AG04450 (cell line): Measurements from ENCODE around the gene LRMDA. TPM values are rescaled to one million over a fixed set of nuclear protein-coding genes. Genes with fewer than 3 reads are reported as not detected.
A peak's percentile ranks its signal among the peaks of the same experiment; 100 is the strongest.

Experiments used
- CTCF ChIA-PET: fragments of 300-600, 350-600 bp; formaldehyde crosslinking; extraction: SDS; loops from one replicate; lab custom pipeline; 2022; ENCODE audit warnings: antibody characterized with exemption, inconsistent platforms; lab: Charles Lee
- POLR2A ChIA-PET: fragments of 350-600 bp; formaldehyde crosslinking; extraction: SDS; loops from one replicate; lab custom pipeline; 2021; ENCODE audit warnings: antibody characterized with exemption, inconsistent platforms; lab: Yijun Ruan, JAX
- DNase-seq: peaks from one replicate; pipeline ENCODE4 v3.0.0-alpha.2; 2011; ENCODE audit warnings: low read depth, low spot score
- H3K27ac ChIP-seq: one replicate; pipeline ENCODE4 v1.5.1; 2012; ENCODE audit warnings: low read depth, low read length, control low read depth
- H3K27me3 ChIP-seq: one replicate; pipeline ENCODE4 v1.6.0; 2012; ENCODE audit warnings: low read length; ENCODE audit not compliant: control insufficient read depth, insufficient read depth
- H3K4me3 ChIP-seq: 2 replicates; pipeline ENCODE4 v1.5.1; 2011; ENCODE audit warnings: mild to moderate bottlenecking, low read depth, low read length, control low read depth
- H3K9me3 ChIP-seq: 2 replicates; pipeline ENCODE4 v1.5.1; 2012; ENCODE audit warnings: low read length; ENCODE audit not compliant: control insufficient read depth, insufficient read depth
- polyA plus RNA-seq: library from polyadenylated mRNA; depleted of rRNA; stranded (reverse); fragments of >200 nt; gene quantifications from 2 replicates; pipeline ENCODE4 v1.2.3, GENCODE V29; 2011
- TF ChIP-seq, protein P1 (sequence below): IDR thresholded peaks from 2 replicates; pipeline ENCODE4 v1.5.1; 2011; ENCODE audit warnings: low read depth, low read length, control low read depth, inconsistent platforms

Gene LRMDA
- polyA plus RNA-seq, 1 experiment: 0.12 TPM

DNA sequence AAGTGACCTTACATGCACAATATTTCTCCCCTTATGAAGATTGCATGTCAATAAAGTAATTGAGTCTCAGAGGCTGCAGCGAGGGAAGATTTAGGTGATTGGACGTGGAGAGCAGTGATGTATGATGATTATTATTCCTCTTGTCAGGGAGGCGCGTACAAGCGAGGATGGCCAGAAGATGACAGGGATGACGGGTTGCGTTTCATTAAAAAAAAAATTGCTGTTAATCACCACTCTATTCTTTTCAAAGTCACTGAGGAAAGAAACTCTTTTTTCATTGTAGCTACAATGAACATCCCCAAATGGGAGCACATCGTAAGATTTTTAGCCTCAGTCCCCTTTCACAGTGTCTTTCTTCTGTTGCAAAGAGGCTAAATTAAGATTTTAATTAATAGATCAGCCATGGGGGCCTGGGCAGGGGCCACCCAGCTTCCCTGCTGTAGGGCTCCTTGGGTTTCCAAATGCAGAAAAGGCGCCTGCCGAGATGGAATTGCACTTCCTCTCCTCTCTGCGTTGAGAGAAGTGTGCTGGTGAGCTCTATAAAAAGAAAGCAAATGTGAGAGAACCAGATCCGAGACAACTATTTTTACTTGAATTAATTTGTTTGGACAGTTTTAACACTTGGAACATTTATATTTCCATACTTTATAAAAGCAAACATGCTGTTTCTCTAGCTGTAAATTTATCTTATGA lies 998.1 kb downstream of the LRMDA start:
- Histone ChIP-seq H3K27me3 (no peaks in the 10 kb centered on the region), H3K9me3 (no peaks in the 10 kb centered on the region), H3K4me3 (no peak overlapping the region), H3K27ac (peak overlapping the region; percentile 41)
- DNase-seq: no peak
- ChIA-PET POLR2A (interaction anchor here (0.7 kb wide), 1 partner anchor 17 kb away, joined by 5 read pairs; no protein-coding TSS in a partner anchor), CTCF (interaction anchor here (0.7 kb wide), 1 partner anchor 350 kb away, joined by 3 read pairs; no protein-coding TSS in a partner anchor)
- TF ChIP-seq, protein P1, sequence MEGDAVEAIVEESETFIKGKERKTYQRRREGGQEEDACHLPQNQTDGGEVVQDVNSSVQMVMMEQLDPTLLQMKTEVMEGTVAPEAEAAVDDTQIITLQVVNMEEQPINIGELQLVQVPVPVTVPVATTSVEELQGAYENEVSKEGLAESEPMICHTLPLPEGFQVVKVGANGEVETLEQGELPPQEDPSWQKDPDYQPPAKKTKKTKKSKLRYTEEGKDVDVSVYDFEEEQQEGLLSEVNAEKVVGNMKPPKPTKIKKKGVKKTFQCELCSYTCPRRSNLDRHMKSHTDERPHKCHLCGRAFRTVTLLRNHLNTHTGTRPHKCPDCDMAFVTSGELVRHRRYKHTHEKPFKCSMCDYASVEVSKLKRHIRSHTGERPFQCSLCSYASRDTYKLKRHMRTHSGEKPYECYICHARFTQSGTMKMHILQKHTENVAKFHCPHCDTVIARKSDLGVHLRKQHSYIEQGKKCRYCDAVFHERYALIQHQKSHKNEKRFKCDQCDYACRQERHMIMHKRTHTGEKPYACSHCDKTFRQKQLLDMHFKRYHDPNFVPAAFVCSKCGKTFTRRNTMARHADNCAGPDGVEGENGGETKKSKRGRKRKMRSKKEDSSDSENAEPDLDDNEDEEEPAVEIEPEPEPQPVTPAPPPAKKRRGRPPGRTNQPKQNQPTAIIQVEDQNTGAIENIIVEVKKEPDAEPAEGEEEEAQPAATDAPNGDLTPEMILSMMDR: no peak

DNA sequence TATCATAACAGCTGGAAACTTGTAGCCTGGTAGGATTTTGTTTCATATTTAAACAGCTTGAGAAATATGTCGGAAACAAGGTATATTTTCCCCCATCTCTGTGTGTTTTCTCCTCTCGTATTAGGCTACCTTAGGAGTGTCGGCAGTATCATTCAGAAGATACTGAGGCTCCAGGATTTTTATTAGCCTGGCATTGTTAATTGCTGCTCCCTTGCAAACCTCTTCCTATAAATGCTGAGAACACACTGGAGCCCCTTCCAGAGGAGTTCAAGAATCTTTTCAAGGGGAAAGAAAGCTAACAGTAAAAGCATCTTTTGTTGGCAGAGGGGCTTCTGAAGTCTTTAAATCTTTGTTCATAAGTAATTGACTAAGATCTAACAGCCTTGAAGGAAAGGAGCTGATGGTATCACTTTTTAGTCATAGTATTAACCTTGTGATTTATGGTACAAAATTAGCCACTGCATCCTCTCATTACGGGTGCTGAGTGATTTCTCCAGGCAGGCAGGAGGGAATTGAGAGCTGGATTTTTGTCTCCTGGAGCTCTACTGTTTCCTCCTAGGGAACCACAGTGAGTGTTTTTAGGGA lies 998.7 kb downstream of the LRMDA start:
- CTCF ChIA-PET: interaction anchor here (1.3 kb wide), 1 partner anchor 393 kb away, joined by 4 read pairs; no protein-coding TSS in a partner anchor
- no peak overlapping the region for H3K4me3 ChIP-seq
- TF ChIP-seq, protein P1: no peak
- H3K27ac ChIP-seq: no peak overlapping the region
- H3K9me3 ChIP-seq: no peaks in the 10 kb centered on the region
- POLR2A ChIA-PET: interaction anchor here (0.5 kb wide), 1 partner anchor 85 kb away, joined by 4 read pairs; no protein-coding TSS in a partner anchor
- no peaks in the 10 kb centered on the region for H3K27me3 ChIP-seq
- DNase-seq: no peak

DNA sequence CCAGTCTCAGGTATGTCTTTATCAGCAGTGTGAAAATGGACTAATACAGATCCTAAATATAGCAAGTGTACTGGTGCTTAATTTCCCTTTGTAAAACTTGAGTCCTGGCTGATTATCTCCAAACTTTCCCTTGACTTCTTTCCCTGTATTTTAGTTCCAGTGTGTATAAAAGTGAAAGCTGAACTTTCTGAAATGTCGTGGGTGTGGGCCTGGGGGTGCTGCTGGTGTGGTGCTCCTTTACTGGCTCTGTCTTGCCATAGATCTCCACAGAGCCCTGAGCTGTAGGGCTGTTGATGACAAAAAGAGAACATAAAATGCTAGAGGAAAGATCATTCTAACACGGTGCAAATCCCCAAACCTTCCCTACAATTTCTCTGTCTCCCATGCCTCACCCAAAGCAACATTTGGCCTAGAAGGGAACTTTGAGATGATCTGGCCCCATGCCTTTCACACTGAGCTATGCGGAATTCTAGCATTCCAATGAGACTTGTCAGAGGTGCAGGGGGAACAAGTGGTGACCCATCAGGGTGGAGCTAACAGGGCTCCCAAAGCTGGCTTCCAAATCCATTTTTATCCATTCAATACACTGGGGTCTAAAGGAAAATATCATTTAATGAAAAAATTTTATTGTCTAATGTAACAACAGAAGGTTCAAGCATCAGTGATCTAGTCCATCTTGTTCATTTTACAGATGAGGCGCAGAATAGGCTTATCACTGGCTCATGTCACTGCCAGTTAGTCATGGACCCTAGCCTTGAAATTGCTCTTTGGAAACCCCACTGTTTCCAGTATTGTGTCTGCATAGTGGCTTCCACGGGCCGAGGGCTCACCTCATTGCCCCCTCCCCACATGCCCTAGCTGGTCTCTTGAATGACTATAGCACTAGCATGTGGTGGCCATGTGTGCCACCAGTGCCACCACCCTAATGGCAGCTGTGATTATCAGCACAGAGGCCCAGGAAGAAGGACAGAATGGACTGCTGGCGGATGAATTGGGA lies 1000.9 kb downstream of the LRMDA start:
- POLR2A ChIA-PET: interaction anchor here (0.6 to 0.9 kb wide), 5 partner anchors 52 to 1031 kb away, joined by 3 to 5 read pairs (median 4); partner anchors contain the start of gene ZNF503
- Histone ChIP-seq H3K27ac (peak overlapping the region; percentile 49), H3K27me3 (no peaks in the 10 kb centered on the region), H3K4me3 (no peak overlapping the region), H3K9me3 (no peaks in the 10 kb centered on the region)
- TF ChIP-seq, protein P1: no peak
- CTCF ChIA-PET: no interaction called here
- DNase-seq: peak; percentile 56

DNA sequence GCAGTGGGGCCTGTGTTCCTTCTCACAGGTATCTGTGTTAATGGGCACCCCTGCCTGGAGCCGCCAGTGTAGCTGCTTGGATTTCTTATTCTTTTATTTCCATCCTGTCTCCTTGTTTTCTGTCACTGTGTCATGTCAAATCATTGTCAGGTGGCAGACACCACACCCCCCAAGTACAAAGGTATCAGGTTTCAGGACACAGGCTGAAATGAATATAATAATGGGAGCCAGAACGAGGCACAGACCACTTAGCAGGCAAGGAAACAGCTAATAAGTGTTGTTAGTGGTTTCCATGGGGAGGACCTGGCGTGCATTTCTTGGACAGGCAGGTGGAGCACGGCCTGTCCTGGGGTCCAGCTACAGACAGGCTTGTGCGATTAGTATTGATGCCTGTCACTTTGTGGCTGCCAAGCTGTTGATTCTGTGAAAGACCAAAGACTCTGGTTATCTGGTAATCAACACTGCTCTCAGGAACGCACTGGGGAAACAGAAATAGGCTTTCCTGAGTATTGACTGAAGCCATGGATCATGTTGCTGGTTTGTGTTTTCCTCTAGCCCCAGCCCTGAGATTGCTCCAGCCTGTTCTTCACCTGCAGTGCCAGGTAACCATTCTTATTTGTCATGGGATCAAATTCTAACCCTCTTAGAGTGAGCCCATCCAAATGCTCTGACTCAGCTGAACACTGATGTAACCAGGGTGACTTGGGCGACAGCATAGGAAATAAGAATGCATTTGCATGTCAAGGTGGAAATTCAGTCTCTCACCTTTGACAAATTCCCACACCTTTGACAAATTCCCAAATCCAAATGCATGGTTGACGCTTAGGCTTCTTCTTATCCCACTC lies 1002.0 kb downstream of the LRMDA start:
- ChIA-PET POLR2A (interaction anchor here (0.6 kb wide), 1 partner anchor 282 kb away, joined by 3 read pairs; no protein-coding TSS in a partner anchor), CTCF (no interaction called here)
- Histone ChIP-seq H3K4me3 (no peak overlapping the region), H3K27me3 (no peaks in the 10 kb centered on the region), H3K27ac (no peak overlapping the region), H3K9me3 (no peaks in the 10 kb centered on the region)
- TF ChIP-seq, protein P1: no peak
- no peak for DNase-seq
